ENCODE data around the gene KATNB1. TPM values are rescaled to one million over a fixed set of nuclear protein-coding genes. Genes with fewer than 3 reads are reported as not detected.

The KATNB1 gene
- total RNA-seq, 1 experiment from 2014 or later: 60.4 TPM

DNA sequence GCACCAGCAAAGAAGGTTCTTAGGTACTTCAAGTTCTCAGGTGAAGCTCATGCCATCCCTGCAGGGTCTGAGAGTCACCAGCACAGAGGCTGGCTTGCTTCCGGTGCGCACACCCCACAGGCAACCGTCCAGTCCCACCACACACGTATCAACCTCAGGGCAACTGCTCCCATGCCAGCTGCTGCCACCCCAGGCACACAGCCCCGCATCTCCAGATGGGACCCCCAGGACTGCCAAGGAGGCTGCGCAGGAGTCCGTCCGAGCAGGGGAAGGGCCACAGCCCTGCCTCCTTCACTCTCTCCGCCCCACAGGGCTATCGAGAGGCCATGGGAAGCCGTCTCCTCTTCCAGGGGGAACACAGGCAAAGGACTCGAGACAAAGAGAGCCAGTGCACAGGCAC is 53.4 kb downstream of the KATNB1 start (continued):
- TF ChIP-seq NFE2L1 (CRISPR knock-in tag; IDR thresholded peaks at IDR 0.05) (no peak), NFYB (CRISPR knock-in tag; conservative IDR thresholded peaks at IDR 0.05; ENCODE audit: low read depth) (no peak), IRF2 (CRISPR knock-in tag; IDR thresholded peaks at IDR 0.05; ENCODE audit: borderline replicate concordance, low read depth) (no peak), SMAD3 (CRISPR knock-in tag; IDR thresholded peaks at IDR 0.05; ENCODE audit: borderline replicate concordance) (no peak)
- TF ChIP-seq, protein P1, sequence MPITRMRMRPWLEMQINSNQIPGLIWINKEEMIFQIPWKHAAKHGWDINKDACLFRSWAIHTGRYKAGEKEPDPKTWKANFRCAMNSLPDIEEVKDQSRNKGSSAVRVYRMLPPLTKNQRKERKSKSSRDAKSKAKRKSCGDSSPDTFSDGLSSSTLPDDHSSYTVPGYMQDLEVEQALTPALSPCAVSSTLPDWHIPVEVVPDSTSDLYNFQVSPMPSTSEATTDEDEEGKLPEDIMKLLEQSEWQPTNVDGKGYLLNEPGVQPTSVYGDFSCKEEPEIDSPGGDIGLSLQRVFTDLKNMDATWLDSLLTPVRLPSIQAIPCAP (CRISPR knock-in tag; IDR thresholded peaks at IDR 0.05): no peak
- TF ChIP-seq, protein P2, sequence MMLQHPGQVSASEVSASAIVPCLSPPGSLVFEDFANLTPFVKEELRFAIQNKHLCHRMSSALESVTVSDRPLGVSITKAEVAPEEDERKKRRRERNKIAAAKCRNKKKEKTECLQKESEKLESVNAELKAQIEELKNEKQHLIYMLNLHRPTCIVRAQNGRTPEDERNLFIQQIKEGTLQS (CRISPR knock-in tag; conservative IDR thresholded peaks at IDR 0.05): no peak
- TF ChIP-seq, protein P3, sequence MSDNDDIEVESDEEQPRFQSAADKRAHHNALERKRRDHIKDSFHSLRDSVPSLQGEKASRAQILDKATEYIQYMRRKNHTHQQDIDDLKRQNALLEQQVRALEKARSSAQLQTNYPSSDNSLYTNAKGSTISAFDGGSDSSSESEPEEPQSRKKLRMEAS (CRISPR knock-in tag; IDR thresholded peaks at IDR 0.05): no peak
- TF ChIP-seq, protein P4, sequence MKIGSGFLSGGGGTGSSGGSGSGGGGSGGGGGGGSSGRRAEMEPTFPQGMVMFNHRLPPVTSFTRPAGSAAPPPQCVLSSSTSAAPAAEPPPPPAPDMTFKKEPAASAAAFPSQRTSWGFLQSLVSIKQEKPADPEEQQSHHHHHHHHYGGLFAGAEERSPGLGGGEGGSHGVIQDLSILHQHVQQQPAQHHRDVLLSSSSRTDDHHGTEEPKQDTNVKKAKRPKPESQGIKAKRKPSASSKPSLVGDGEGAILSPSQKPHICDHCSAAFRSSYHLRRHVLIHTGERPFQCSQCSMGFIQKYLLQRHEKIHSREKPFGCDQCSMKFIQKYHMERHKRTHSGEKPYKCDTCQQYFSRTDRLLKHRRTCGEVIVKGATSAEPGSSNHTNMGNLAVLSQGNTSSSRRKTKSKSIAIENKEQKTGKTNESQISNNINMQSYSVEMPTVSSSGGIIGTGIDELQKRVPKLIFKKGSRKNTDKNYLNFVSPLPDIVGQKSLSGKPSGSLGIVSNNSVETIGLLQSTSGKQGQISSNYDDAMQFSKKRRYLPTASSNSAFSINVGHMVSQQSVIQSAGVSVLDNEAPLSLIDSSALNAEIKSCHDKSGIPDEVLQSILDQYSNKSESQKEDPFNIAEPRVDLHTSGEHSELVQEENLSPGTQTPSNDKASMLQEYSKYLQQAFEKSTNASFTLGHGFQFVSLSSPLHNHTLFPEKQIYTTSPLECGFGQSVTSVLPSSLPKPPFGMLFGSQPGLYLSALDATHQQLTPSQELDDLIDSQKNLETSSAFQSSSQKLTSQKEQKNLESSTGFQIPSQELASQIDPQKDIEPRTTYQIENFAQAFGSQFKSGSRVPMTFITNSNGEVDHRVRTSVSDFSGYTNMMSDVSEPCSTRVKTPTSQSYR (CRISPR knock-in tag; IDR thresholded peaks at IDR 0.05): no peak
- TF ChIP-seq, protein P5, sequence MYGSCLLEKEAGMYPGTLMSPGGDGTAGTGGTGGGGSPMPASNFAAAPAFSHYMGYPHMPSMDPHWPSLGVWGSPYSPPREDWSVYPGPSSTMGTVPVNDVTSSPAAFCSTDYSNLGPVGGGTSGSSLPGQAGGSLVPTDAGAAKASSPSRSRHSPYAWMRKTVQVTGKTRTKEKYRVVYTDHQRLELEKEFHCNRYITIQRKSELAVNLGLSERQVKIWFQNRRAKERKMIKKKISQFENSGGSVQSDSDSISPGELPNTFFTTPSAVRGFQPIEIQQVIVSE (CRISPR knock-in tag; IDR thresholded peaks at IDR 0.05; ENCODE audit: borderline replicate concordance): no peak

DNA sequence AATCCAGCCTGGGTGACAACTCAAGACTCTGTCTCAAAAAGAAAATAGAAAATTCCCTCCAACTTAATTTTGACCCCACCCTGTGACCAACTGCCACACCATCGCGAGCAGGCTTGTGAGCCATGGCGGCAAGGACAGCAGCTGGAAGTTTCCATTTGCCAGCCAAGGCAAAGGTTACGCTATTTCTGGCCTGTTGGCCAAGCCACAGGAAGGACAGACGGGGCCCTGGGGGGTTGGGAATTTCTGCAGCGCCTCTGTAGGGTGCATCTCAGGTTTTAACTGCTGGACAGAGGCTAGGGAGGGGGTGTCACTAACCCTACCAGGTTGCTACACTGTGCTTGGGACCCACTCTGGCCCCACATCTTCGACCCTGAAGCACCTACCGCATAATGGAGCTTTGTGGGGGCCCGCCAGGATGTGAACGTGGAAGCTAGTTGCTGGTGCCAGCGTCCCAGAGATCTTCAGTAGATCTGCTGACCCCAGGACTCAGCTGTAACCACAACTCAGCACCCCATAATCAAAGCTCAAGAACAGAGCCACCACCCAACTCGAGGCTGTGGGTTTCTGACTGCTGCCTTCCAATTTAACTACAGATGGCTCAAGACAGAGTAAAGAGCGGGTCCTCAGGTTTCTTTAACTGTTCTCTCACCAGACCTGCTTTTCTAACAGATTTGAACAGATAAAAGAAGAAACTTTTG is 55.8 kb downstream of the KATNB1 start:
- H3K4me1 Mint-ChIP-seq: peaks cover 6% of the 10 kb centered on the region
- H3K36me3 Mint-ChIP-seq: no peaks in the 10 kb centered on the region
- no peaks in the 10 kb centered on the region for H3K9me3 Mint-ChIP-seq
- no peaks in the 10 kb centered on the region for H3K27me3 Mint-ChIP-seq (ENCODE audit: low read depth)
- TF ChIP-seq, protein P6, sequence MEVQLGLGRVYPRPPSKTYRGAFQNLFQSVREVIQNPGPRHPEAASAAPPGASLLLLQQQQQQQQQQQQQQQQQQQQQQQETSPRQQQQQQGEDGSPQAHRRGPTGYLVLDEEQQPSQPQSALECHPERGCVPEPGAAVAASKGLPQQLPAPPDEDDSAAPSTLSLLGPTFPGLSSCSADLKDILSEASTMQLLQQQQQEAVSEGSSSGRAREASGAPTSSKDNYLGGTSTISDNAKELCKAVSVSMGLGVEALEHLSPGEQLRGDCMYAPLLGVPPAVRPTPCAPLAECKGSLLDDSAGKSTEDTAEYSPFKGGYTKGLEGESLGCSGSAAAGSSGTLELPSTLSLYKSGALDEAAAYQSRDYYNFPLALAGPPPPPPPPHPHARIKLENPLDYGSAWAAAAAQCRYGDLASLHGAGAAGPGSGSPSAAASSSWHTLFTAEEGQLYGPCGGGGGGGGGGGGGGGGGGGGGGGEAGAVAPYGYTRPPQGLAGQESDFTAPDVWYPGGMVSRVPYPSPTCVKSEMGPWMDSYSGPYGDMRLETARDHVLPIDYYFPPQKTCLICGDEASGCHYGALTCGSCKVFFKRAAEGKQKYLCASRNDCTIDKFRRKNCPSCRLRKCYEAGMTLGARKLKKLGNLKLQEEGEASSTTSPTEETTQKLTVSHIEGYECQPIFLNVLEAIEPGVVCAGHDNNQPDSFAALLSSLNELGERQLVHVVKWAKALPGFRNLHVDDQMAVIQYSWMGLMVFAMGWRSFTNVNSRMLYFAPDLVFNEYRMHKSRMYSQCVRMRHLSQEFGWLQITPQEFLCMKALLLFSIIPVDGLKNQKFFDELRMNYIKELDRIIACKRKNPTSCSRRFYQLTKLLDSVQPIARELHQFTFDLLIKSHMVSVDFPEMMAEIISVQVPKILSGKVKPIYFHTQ (CRISPR knock-in tag; IDR thresholded peaks at IDR 0.05): no peak
- TF ChIP-seq, protein P7, sequence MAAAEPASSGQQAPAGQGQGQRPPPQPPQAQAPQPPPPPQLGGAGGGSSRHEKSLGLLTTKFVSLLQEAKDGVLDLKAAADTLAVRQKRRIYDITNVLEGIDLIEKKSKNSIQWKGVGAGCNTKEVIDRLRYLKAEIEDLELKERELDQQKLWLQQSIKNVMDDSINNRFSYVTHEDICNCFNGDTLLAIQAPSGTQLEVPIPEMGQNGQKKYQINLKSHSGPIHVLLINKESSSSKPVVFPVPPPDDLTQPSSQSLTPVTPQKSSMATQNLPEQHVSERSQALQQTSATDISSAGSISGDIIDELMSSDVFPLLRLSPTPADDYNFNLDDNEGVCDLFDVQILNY (CRISPR knock-in tag; IDR thresholded peaks at IDR 0.05): no peak
- TF ChIP-seq, protein P8, sequence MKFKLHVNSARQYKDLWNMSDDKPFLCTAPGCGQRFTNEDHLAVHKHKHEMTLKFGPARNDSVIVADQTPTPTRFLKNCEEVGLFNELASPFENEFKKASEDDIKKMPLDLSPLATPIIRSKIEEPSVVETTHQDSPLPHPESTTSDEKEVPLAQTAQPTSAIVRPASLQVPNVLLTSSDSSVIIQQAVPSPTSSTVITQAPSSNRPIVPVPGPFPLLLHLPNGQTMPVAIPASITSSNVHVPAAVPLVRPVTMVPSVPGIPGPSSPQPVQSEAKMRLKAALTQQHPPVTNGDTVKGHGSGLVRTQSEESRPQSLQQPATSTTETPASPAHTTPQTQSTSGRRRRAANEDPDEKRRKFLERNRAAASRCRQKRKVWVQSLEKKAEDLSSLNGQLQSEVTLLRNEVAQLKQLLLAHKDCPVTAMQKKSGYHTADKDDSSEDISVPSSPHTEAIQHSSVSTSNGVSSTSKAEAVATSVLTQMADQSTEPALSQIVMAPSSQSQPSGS (CRISPR knock-in tag; IDR thresholded peaks at IDR 0.05; ENCODE audit: borderline replicate concordance, low read depth): no peak
- TF ChIP-seq ZNF232 (CRISPR knock-in tag; IDR thresholded peaks at IDR 0.05) (no peak), ZBTB21 (CRISPR knock-in tag; IDR thresholded peaks at IDR 0.05; ENCODE audit: borderline replicate concordance) (no peak), TP53 (CRISPR knock-in tag; IDR thresholded peaks at IDR 0.05) (no peak), JAZF1 (CRISPR knock-in tag; IDR thresholded peaks at IDR 0.05) (no peak)
- ATAC-seq: no peak
- H3K4me3 Mint-ChIP-seq: no peak overlapping the region
- H3K27ac Mint-ChIP-seq: no peak overlapping the region
- DNase-seq (ENCODE audit: low spot score): no peak
- CTCF ChIA-PET: interaction anchor here (0.5 to 1.8 kb wide), 5 partner anchors 16 to 315 kb away, joined by 3 to 16 read pairs (median 3); no protein-coding TSS in a partner anchor
- POLR2A ChIA-PET: no interaction called here
